ENCODE measurements around the gene PTPA.
A peak's percentile ranks its signal among the peaks of the same experiment; 100 is the strongest.
"Not testable (repeated sequence)": the region's sequence is repeated elsewhere in the genome, so short reads cannot be mapped to it uniquely, and the experiment has no call there.

The PTPA gene

GRCh38 chr9:129105857-129106694 lies 5.1 kb upstream of the PTPA start:
- TF ChIP-seq TAF1 (IDR thresholded peaks at IDR 0.05; ENCODE audit: low read depth, low read length): no peak
- no peak for TF ChIP-seq PAX5 (IDR thresholded peaks at IDR 0.05; ENCODE audit: insufficient read depth, low read length, severe bottlenecking)
- TF ChIP-seq POU2F2 (IDR thresholded peaks at IDR 0.05; ENCODE audit: low read depth, low read length): no peak
- no peak for TF ChIP-seq SPI1 (IDR thresholded peaks at IDR 0.05; ENCODE audit: low read depth, low read length)
- TF ChIP-seq POLR2AphosphoS5 (IDR thresholded peaks at IDR 0.05; ENCODE audit: low read depth, low read length): no peak
- TF ChIP-seq POLR2A (IDR thresholded peaks at IDR 0.05; ENCODE audit: low read depth, low read length): no peak
- no peak for DNase-seq (ENCODE audit: insufficient read length, low spot score)
- FAIRE-seq: no peak

DNA sequence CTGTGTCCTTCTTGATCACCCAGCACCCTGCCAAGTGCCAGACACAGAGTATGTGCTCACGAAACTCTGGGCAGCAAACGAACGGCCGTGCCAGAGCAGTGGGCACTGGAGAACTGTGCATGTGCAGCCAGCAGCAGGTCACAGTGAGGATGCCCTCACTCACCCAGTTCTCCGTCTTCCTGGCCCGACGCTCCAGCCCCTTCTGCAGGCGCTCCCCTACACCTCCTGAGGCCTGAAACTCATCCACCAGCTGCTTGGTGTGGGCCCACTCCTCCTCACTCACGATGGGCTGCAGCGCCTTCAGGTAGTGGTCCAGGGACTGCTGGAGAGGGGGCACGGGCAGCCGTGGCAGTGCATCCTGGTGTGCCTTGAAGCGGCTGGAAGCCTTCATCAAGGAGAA lies 3.6 kb upstream of the PTPA start:
- DNase-seq (ENCODE audit: insufficient read length, low spot score) (no peak), FAIRE-seq (no peak)
- TF ChIP-seq SPI1 (IDR thresholded peaks at IDR 0.05; ENCODE audit: low read depth, low read length) (no peak), POU2F2 (IDR thresholded peaks at IDR 0.05; ENCODE audit: low read depth, low read length) (no peak), POLR2AphosphoS5 (IDR thresholded peaks at IDR 0.05; ENCODE audit: low read depth, low read length) (no peak)

GRCh38 chr9:129108083-129108804 lies 3.0 kb upstream of the PTPA start:
- no peak for DNase-seq (ENCODE audit: insufficient read length, low spot score)
- no peak for FAIRE-seq
- TF ChIP-seq SPI1 (IDR thresholded peaks at IDR 0.05; ENCODE audit: low read depth, low read length) (no peak), POU2F2 (IDR thresholded peaks at IDR 0.05; ENCODE audit: low read depth, low read length) (no peak), POLR2A (IDR thresholded peaks at IDR 0.05; ENCODE audit: low read depth, low read length) (no peak), POLR2AphosphoS5 (IDR thresholded peaks at IDR 0.05; ENCODE audit: low read depth, low read length) (no peak), TAF1 (IDR thresholded peaks at IDR 0.05; ENCODE audit: low read depth, low read length) (no peak)

DNA sequence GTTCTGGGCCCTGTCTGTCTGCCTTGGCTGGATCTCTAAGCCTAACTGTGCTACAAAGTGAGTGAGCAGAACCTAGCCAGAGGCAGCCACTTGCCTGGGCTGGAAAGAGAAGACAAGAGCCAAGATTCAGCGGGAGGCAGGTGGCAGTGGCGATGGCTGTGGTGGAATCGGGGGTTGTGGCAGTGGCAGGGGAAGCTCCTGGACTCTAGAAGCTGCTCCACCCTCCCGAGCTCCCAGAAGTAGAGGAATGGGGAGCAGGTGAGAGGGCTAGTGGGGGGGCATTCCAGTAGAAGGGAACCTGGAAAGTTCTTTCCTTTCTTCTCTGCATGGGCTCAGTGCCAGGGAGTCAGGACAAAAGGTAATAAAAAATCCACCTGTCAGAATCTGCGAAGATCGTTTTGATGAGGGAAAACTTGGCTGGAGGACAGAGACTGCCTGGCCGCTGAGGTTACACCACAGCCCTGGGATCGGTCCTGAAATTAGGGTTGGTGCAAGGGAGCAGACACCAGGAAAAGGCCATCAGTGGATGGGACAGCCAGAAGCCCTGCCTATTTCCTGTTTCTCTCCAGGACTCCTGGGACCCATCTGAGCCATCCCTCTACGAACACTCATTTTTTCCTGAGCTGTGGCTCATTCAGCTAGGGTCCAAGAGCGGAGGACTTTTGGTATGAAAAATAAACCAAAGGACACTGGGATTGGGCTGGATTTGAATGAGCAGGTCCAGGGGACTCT lies 2.2 kb upstream of the PTPA start:
- DNase-seq (ENCODE audit: insufficient read length, low spot score): no peak
- TF ChIP-seq POLR2A (IDR thresholded peaks at IDR 0.05; ENCODE audit: low read depth, low read length) (no peak), PAX5 (IDR thresholded peaks at IDR 0.05; ENCODE audit: insufficient read depth, low read length, severe bottlenecking) (no peak), POLR2AphosphoS5 (IDR thresholded peaks at IDR 0.05; ENCODE audit: low read depth, low read length) (no peak), SPI1 (IDR thresholded peaks at IDR 0.05; ENCODE audit: low read depth, low read length) (no peak), POU2F2 (IDR thresholded peaks at IDR 0.05; ENCODE audit: low read depth, low read length) (no peak), TAF1 (IDR thresholded peaks at IDR 0.05; ENCODE audit: low read depth, low read length) (no peak)
- FAIRE-seq: no peak

DNA sequence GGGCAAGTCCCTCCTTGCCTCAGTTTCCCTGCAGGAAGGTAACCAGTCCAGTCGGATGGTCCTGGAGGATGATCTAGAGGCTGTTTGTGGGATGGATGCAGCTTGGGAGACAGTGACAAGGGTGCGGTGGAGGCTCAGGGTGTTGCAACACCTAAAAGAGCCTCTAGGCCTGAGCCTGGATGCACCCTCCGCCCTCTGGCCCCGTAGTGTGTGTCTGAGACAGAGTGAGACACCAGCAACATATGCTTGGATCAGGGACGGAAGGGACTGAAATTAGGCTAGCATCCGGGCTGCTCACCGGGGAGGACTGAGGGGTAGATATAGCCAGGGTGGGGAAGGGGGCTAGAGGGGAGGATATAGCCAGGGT lies 1.7 kb upstream of the PTPA start:
- TF ChIP-seq SPI1 (IDR thresholded peaks at IDR 0.05; ENCODE audit: low read depth, low read length) (no peak), POU2F2 (IDR thresholded peaks at IDR 0.05; ENCODE audit: low read depth, low read length) (no peak), TAF1 (IDR thresholded peaks at IDR 0.05; ENCODE audit: low read depth, low read length) (no peak), PAX5 (IDR thresholded peaks at IDR 0.05; ENCODE audit: insufficient read depth, low read length, severe bottlenecking) (no peak), POLR2AphosphoS5 (IDR thresholded peaks at IDR 0.05; ENCODE audit: low read depth, low read length) (no peak), POLR2A (IDR thresholded peaks at IDR 0.05; ENCODE audit: low read depth, low read length) (no peak)
- DNase-seq (ENCODE audit: insufficient read length, low spot score): no peak
- no peak for FAIRE-seq

DNA sequence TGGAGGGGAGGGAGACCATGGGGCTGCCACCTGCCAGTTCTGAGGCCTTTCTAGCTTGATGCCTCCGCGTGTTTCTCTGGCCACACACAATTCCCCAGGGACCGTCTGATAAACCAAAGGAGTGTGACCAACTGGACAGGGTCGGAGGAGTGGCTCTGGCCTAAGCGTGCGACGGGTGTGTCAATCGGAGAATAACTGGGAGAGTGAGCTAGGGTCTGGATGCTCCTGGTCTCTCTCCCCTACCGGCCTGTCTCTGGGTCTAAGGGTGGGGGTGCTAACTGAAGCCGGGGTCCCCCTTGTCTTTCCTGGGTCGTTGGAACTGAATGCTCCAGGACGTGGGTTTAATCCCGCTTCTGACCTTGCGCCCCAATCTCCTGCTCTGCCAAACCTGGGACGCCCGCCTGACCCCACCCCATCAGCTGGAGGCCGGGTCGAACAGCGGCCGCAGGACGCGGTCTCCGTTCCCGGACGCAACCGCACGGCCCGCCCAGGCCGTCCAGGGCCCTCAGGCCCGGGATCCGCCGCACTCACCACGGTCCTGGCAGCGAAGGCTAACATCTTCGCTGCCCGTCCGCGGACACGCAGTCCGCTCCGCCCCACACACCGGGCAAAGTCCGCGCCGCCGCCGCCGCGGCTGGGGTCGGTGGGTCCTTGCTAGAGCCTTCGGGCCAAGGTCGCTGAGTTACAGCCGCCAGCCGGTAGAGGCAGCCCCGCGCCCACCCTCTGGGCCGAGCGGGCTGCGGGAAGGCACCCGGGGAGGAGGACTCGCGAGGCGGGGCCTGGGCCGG lies 1.1 kb upstream of the PTPA start:
- no peak for DNase-seq (ENCODE audit: insufficient read length, low spot score)
- no peak for FAIRE-seq
- TF ChIP-seq PAX5 (IDR thresholded peaks at IDR 0.05; ENCODE audit: insufficient read depth, low read length, severe bottlenecking) (no peak), TAF1 (IDR thresholded peaks at IDR 0.05; ENCODE audit: low read depth, low read length) (no peak), SPI1 (IDR thresholded peaks at IDR 0.05; ENCODE audit: low read depth, low read length) (no peak), POLR2AphosphoS5 (IDR thresholded peaks at IDR 0.05; ENCODE audit: low read depth, low read length) (no peak), POLR2A (IDR thresholded peaks at IDR 0.05; ENCODE audit: low read depth, low read length) (no peak), POU2F2 (IDR thresholded peaks at IDR 0.05; ENCODE audit: low read depth, low read length) (no peak)

DNA sequence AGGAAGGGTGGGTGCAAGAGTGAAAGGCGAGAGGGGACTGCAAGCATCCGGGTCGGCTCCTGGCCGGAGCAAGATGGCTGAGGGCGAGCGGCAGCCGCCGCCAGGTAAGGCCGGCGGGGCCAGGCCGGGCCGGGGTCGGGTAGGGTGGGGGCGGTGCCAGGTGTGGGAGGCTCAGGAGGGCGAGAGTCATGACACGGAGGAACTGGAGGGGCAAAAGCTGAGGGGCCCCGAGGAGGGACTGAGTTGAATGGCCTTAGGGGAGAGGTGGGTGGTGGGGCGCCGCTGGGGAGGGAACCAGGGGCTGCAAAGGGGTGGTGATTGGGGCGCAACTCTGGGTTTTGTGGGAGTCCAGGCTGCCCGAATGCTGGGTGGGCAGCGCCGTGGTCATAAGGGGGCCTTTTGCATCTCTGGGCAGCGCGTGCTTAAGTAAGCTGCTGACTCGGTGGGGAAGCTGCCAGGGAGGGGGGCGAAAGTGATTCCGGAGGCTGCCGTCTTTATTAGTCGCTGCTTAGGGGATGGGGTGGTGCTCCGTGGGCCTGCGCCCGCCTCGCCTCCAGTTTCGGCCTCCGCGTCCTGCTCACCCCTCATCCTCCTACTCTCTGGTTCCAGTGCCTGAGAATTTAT lies 425 bp downstream of the PTPA start:
- DNase-seq (ENCODE audit: insufficient read length, low spot score) (peak; percentile 54), FAIRE-seq (no peak)
- TF ChIP-seq POLR2A (IDR thresholded peaks at IDR 0.05; ENCODE audit: low read depth, low read length) (no peak), PAX5 (IDR thresholded peaks at IDR 0.05; ENCODE audit: insufficient read depth, low read length, severe bottlenecking) (no peak), POLR2AphosphoS5 (IDR thresholded peaks at IDR 0.05; ENCODE audit: low read depth, low read length) (no peak), SPI1 (IDR thresholded peaks at IDR 0.05; ENCODE audit: low read depth, low read length) (no peak), TAF1 (IDR thresholded peaks at IDR 0.05; ENCODE audit: low read depth, low read length) (no peak), POU2F2 (IDR thresholded peaks at IDR 0.05; ENCODE audit: low read depth, low read length) (no peak)

GRCh38 chr9:129112526-129112925 lies 1.3 kb downstream of the PTPA start:
- FAIRE-seq; DNase-seq (ENCODE audit: insufficient read length, low spot score): not testable (repeated sequence)
